Hepatocyte (in vitro differentiated cells): Measurements from ENCODE around the gene SAMD4A. TPM values are rescaled to one million over a fixed set of nuclear protein-coding genes. Genes with fewer than 3 reads are reported as not detected.

Experiments used
- DNase-seq: peaks from one replicate; pipeline ENCODE4 v3.0.0-alpha.2; 2016; ENCODE audit warnings: low spot score
- H2AFZ ChIP-seq: fragments of 200-600 bp; sonication (generic); 2 replicates; pipeline ENCODE4 v1.6.0; 2016; ENCODE audit warnings: antibody characterized with exemption, mild to moderate bottlenecking
- H3K27ac ChIP-seq: fragments of 200-600 bp; sonication (generic); 2 replicates; pipeline ENCODE4 v1.5.1; 2016; ENCODE audit warnings: mild to moderate bottlenecking
- H3K27me3 ChIP-seq: fragments of 200-600 bp; sonication (generic); 2 replicates; pipeline ENCODE4 v1.6.1; 2016
- H3K36me3 ChIP-seq: fragments of 200-600 bp; sonication (generic); replicated peaks from 2 replicates; pipeline ENCODE4 v1.5.1; 2016; ENCODE audit warnings: low read depth; ENCODE audit not compliant: insufficient read depth
- H3K4me1 ChIP-seq: fragments of 200-600 bp; sonication (generic); 2 replicates; pipeline ENCODE4 v1.5.1; 2016; ENCODE audit warnings: mild to moderate bottlenecking, moderate library complexity; ENCODE audit not compliant: insufficient read depth
- H3K4me2 ChIP-seq: fragments of 200-600 bp; sonication (generic); 2 replicates; pipeline ENCODE4 v1.6.0; 2016
- H3K4me3 ChIP-seq: fragments of 200-600 bp; sonication (generic); 2 replicates; pipeline ENCODE4 v1.5.1; 2016; ENCODE audit warnings: mild to moderate bottlenecking
- H3K79me2 ChIP-seq: fragments of 200-600 bp; sonication (generic); 2 replicates; pipeline ENCODE4 v1.6.0; 2017; ENCODE audit warnings: mild to moderate bottlenecking
- H3K9me2 ChIP-seq: fragments of 200-600 bp; sonication (generic); replicated peaks from 2 replicates; pipeline ENCODE4 v1.6.0; 2017; ENCODE audit warnings: mild to moderate bottlenecking; ENCODE audit not compliant: insufficient read depth
- H3K9me3 ChIP-seq: fragments of 200-600 bp; sonication (generic); 2 replicates; pipeline ENCODE4 v1.5.1; 2016; ENCODE audit warnings: low read depth, mild to moderate bottlenecking
- H4K20me1 ChIP-seq: fragments of 200-600 bp; sonication (generic); 2 replicates; pipeline ENCODE4 v1.6.0; 2016; ENCODE audit warnings: mild to moderate bottlenecking; ENCODE audit not compliant: insufficient read depth, poor library complexity, severe bottlenecking
- CTCF ChIP-seq: fragments of 200-600 bp; sonication (generic); IDR thresholded peaks from 2 replicates; pipeline ENCODE4 v1.5.1; 2016; ENCODE audit warnings: antibody characterized with exemption, mild to moderate bottlenecking; ENCODE audit not compliant: poor library complexity
- EZH2 ChIP-seq: fragments of 200-600 bp; sonication (generic); IDR thresholded peaks from 2 replicates; pipeline ENCODE4 v1.6.1; 2016; ENCODE audit warnings: antibody characterized with exemption, mild to moderate bottlenecking, borderline replicate concordance
- EZH2phosphoT487 ChIP-seq: fragments of 200-600 bp; sonication (generic); IDR thresholded peaks from one replicate; pipeline ENCODE4 v1.6.1; 2018; ENCODE audit warnings: antibody characterized with exemption, mild to moderate bottlenecking, low read depth, moderate library complexity; ENCODE audit not compliant: unreplicated experiment, severe bottlenecking
- WGBS: methylation state at CpG from one replicate; pipeline ENCODE4 v1.1.6; 2016; ENCODE audit warnings: low lambda C conversion rate; ENCODE audit errors: missing lambda C conversion rate; 5-methylcytosine and 5-hydroxymethylcytosine counted together
- polyA plus RNA-seq: library from polyadenylated mRNA; unstranded; fragments of >200 nt; fragmentation: Nextera tagmentation; extraction: Ambion mirVana; gene quantifications from 2 replicates; pipeline ENCODE4 v1.2.1, GENCODE V29; 2016
- total RNA-seq: library from RNA; depleted of rRNA; stranded (reverse); fragments of >200 nt; gene quantifications from 2 replicates; pipeline ENCODE4 v1.2.3, GENCODE V29; 2014

Gene SAMD4A
- total and polyA plus RNA-seq, 2 experiments from 2014 or later, result 10.5 to 15.7 TPM

GRCh38 chr14:54834727-54835126 is 267.8 kb downstream of the SAMD4A start:
- TF ChIP-seq EZH2, result no peak
- TF ChIP-seq CTCF, result no peak
- TF ChIP-seq EZH2phosphoT487, result no peak
- H3K4me1 ChIP-seq, result peaks cover 4% of the 10 kb centered on the region
- no peak overlapping the region for H3K27ac ChIP-seq
- DNase-seq, result no peak
- H3K27me3 ChIP-seq, result no peaks in the 10 kb centered on the region
- no peaks in the 10 kb centered on the region for H3K79me2 ChIP-seq
- no peaks in the 10 kb centered on the region for H3K36me3 ChIP-seq
- no peaks in the 10 kb centered on the region for H3K9me3 ChIP-seq
- no peaks in the 10 kb centered on the region for H3K9me2 ChIP-seq
- H4K20me1 ChIP-seq, result no peaks in the 10 kb centered on the region
- 91% methylated on average over 6 of the region's 6 CpGs for WGBS
- H3K4me2 ChIP-seq, result no peak overlapping the region
- no peak overlapping the region for H3K4me3 ChIP-seq
- no peak overlapping the region for H2AFZ ChIP-seq

GRCh38 chr14:54836231-54836630 is 269.3 kb downstream of the SAMD4A start:
- Histone ChIP-seq H3K4me2 (no peak overlapping the region), H2AFZ (no peak overlapping the region), H3K4me1 (peaks cover 4% of the 10 kb centered on the region), H3K27me3 (no peaks in the 10 kb centered on the region), H3K36me3 (no peaks in the 10 kb centered on the region), H4K20me1 (no peaks in the 10 kb centered on the region), H3K9me3 (no peaks in the 10 kb centered on the region), H3K4me3 (no peak overlapping the region), H3K79me2 (no peaks in the 10 kb centered on the region), H3K27ac (no peak overlapping the region), H3K9me2 (no peaks in the 10 kb centered on the region)
- 39% methylated on average over 2 of the region's 2 CpGs for WGBS
- TF ChIP-seq EZH2phosphoT487, result no peak
- no peak for TF ChIP-seq CTCF
- TF ChIP-seq EZH2, result no peak
- no peak for DNase-seq

- Histone ChIP-seq H3K9me2 (no peaks in the 10 kb centered on the region), H3K36me3 (no peaks in the 10 kb centered on the region), H3K79me2 (no peaks in the 10 kb centered on the region), H3K27ac (peak overlapping the region; percentile 59), H3K27me3 (no peaks in the 10 kb centered on the region), H3K9me3 (no peaks in the 10 kb centered on the region), H2AFZ (no peak overlapping the region), H3K4me1 (peaks cover 4% of the 10 kb centered on the region), H3K4me3 (no peak overlapping the region), H4K20me1 (no peaks in the 10 kb centered on the region), H3K4me2 (no peak overlapping the region)
- WGBS, result 80% methylated on average over 2 of the region's 2 CpGs
- peak; percentile 45 for DNase-seq
- no peak for TF ChIP-seq EZH2
Observed at GRCh38 chr14:54837508-54838149, 270.7 kb downstream of the SAMD4A start.

GRCh38 chr14:54838931-54839512 is 272.1 kb downstream of the SAMD4A start:
- H3K4me3 ChIP-seq, result no peak overlapping the region
- H3K27ac ChIP-seq, result peak overlapping the region; percentile 6
- WGBS, result 84% methylated on average over 10 of the region's 10 CpGs
- H3K27me3 ChIP-seq, result no peaks in the 10 kb centered on the region
- no peak overlapping the region for H3K4me2 ChIP-seq
- no peaks in the 10 kb centered on the region for H3K36me3 ChIP-seq
- H3K79me2 ChIP-seq, result no peaks in the 10 kb centered on the region
- H3K4me1 ChIP-seq, result peaks cover 4% of the 10 kb centered on the region
- H4K20me1 ChIP-seq, result no peaks in the 10 kb centered on the region
- no peak for TF ChIP-seq EZH2
- TF ChIP-seq EZH2phosphoT487, result no peak
- no peak for TF ChIP-seq CTCF
- no peaks in the 10 kb centered on the region for H3K9me2 ChIP-seq
- H3K9me3 ChIP-seq, result no peaks in the 10 kb centered on the region
- no peak overlapping the region for H2AFZ ChIP-seq
- no peak for DNase-seq
